Measurements from ENCODE around the gene EIF3D.
A peak's percentile ranks its signal among the peaks of the same experiment; 100 is the strongest.

EIF3D gene, protein sequence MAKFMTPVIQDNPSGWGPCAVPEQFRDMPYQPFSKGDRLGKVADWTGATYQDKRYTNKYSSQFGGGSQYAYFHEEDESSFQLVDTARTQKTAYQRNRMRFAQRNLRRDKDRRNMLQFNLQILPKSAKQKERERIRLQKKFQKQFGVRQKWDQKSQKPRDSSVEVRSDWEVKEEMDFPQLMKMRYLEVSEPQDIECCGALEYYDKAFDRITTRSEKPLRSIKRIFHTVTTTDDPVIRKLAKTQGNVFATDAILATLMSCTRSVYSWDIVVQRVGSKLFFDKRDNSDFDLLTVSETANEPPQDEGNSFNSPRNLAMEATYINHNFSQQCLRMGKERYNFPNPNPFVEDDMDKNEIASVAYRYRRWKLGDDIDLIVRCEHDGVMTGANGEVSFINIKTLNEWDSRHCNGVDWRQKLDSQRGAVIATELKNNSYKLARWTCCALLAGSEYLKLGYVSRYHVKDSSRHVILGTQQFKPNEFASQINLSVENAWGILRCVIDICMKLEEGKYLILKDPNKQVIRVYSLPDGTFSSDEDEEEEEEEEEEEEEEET
- total RNA-seq = 138 to 218 (median 166) reads per million in 17 experiments

DNA sequence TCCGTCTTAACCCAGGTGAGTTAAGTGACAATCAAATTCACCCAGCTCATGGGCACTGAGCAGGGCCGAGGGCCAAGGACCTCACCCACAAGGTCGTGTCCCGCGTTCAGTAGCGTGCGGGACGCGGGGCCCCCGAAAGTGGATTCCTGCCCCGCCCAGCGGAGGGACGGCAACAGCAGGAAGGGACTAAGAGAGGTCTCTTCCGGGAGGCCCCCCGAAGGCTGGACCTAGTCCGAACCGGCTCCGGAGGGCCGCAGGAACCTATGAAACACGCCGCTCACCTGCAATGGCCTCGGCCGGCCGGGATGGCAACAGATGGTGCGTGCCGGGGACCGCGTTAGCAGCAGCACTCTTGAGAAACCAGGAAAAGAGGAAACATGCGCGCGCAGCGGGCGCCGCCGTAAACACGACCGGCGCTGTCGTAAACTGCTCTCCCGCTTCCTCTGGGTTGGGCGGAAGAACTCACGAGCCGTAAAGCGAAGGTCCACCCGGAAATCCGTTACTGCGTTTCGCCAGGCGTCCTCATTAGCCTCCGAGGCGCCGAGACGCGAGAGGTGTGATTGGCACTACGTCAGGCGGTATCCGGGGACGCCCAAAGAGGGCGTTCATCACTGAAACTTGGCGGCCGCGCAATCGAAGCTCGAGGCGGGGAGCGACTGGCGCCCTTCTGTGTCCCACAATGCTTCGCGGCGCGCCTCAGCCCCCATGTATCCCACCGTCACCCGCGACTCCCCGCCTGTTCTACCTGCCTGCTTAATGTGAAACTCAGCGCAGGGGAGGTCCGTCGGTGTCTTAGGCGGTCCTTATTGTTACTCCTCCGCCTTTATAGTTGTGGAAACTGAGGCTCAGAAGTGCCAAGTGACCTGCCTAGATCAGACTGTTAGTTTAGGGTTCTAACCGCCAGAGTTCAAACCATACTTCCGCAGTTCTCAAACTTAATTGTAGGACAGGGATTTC, at the start of gene EIF3D:
EIF3D (minus strand) TSS at position 372 of the 957 bp plus-strand sequence. CDS start 3,045 bp downstream, outside the sequence.
- DNase-seq = peak; percentile 100

DNA sequence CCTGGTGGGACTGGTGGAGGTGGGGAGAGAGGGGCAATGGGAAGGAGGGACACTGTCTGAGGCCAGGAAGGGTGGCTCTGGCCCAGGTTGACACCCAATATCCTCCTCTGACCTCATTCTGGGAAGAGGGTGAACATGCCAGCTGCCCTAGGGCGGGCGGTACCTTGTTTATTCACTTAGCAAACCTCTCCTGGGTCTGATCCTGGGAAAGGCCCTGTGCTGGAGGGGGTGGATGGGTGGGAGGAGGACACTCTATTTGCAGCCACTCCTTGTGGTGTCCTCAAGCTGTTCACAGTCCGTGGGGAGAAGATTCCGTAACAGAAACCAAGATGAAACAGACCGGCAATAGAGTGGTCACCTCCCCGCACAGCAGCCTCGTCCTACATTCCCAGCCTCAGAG, 49.7 kb upstream of the EIF3D start:
- DNase-seq = no peak

DNA sequence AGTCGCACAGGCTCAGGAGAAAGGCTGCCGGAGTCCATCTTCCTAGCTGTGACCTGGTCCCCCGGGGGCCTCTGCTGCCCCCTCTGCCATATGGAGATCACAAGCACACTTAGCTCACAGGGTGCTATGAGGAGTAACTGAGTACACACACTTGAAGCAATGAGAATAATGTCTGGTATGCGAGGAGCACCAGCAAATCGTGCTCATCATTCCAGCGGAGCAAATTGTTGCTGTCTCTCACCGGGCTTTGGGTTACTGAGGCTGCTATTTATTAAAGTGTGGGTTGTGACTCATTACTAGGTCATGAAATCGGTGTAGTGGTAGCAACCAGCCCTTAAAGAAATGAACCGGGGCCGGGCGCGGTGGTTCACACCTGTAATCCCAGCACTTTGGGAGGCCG, 48.1 kb upstream of the EIF3D start:
- DNase-seq = no peak

DNA sequence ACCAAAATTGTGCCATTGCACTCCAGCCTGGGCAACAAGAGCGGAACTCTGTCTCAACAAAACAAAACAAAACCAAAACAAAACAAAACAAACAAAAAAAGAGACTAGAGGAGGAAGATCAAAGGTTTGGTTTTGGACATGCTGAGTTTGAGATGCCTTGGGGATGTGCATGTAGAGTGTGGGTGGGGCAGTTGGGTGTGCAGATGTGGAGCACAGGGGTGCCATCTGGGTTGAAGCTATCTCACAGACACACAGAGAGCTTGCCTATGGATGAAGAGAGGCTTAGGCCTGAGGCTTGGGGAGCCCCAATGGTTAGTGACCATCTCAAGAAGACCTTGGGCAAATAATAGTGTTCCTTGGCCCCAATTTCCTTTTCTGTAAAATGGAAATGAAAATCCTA, 45.8 kb upstream of the EIF3D start:
- no peak for DNase-seq

DNA sequence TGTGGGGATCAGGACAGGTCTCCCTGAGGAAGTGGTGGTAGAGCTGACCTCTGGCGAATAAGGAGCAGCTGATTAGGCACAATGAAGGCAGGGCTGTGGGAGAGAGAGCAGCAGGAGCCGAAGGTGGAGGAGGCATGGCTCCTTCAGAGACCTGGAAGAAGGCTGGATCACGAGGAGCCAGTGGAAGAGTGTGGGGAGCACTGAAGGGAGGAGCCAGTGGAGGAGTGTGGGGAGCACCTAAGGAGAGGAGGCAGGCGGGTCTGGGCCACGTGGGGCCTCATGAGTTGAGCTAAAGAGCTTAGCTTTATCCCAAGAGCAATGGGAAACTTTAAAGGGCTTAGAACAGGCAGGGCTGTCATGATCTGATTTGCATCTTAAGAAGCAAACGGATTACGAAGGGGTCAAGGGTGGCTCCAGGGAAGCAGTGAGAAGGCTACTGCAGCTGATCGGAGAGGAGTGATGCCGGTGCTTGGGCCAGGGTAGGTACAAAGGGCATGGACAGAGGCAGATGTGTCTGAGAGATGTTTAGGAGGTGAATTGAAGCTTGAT, 44.9 kb upstream of the EIF3D start:
- no peak for DNase-seq

DNA sequence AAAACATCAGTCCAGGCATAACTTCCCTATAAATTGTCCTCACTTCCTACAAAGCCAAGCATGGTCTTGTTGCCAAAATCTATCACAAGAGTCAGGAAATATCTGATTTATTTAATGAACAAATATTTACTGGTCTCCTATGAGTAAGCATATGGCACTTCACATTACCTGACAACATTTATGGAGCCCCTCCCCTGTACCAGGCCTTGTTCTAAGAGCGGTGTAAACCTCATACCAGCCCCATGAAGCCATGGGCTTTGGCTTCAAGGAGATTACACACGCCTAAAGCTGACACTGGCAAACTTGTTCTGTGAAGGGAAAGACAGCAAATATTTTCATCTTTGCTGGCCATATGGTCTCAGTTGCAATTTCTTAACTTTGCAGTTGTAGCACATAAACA, 43.0 kb upstream of the EIF3D start:
- no peak for DNase-seq

DNA sequence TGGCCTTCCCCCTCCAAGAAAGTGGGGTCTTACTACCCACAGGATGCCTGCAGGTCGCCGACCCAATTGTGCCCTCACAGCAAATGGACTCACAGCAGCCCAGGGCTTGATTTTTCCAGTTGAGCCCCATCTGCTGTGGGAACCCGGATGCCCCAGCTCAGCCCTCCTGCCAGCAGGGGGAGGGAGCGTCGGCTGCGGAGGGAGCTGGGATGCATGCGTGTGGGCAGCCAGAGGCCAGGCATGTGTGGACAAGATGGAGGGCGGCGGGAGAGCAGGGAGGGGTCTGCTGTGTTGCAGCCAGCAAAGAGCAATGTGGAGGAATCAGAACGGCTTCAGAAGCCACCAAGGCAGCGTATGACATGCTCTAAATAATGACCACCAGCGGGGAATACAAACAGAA, 41.0 kb upstream of the EIF3D start:
- peak in 1 of 4 experiments; percentile 36 for DNase-seq

DNA sequence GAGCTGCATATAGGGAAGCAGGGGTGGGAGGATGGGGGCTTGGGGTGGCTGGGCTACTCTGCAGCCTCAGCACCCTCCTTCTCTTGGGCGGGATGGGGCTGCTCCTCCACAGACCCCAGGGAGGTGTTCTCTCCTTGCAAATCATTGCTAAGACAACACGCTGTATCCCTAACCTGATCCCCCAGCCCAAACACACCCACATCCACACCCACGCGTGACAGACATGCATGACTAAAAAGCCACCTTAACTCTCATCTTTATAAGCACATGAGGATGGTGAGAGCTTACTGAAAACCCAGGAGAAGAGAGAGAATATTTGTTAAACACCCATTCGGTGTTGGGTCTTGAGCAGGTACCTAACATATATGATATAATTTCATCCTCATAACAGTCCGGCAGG, 39.9 kb upstream of the EIF3D start:
- DNase-seq = no peak

DNA sequence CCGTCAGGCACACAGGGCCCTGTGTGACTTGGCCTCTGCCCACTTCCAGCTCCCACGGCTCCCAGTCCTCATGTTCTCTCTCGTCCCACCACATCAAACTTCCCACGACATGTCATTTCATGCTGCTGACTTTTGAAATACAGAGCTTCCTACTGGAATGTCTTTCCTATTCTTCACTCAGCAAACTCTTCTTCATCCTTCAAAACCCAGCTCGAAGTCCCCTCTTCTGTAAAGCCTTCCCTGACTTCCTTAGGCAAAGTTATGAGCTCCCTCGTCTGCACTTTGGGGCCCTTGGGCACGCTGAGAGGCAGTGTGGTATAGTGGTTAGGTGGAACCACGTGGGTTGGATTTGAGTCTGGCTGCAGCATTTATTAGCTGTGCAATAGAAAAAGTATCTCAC, 37.8 kb upstream of the EIF3D start:
- no peak for DNase-seq

DNA sequence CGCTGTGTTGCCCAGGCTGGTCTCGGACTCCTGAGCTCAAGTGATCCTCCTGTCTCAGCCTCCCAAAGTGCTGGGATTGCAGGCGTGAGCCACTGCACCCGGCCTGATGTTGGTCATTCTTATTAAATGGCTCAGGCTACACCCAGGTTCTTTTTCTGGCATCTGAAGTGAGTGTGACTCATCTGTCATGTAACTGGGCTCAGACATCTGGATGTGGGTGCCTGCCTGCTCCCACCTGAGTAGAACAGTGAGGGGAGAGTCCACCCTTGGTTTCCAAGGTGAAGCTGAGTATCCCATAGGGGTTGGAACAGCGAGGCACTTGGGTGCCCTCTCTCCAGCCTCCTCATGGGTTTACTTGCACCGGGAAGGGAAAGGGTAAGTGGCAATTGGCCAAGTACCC, 36.7 kb upstream of the EIF3D start:
- DNase-seq = no peak

DNA sequence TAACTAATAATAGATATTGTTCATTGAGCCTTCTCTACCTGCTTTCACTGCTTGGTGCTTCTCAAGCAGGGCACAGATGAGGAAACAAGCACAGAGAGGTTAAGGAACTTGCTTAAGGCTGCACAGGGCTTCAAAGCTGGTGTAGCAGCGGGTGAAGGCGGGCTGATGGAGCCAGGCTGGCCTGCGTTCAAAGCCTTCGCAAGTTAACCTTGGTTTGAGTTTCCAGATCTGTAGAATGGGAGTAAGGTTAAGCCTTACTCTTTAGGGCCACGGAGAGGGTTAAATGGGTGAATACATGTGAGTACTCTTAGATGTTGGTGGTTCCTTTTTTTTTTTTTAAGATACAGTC, 36.2 kb upstream of the EIF3D start:
- DNase-seq = no peak

DNA sequence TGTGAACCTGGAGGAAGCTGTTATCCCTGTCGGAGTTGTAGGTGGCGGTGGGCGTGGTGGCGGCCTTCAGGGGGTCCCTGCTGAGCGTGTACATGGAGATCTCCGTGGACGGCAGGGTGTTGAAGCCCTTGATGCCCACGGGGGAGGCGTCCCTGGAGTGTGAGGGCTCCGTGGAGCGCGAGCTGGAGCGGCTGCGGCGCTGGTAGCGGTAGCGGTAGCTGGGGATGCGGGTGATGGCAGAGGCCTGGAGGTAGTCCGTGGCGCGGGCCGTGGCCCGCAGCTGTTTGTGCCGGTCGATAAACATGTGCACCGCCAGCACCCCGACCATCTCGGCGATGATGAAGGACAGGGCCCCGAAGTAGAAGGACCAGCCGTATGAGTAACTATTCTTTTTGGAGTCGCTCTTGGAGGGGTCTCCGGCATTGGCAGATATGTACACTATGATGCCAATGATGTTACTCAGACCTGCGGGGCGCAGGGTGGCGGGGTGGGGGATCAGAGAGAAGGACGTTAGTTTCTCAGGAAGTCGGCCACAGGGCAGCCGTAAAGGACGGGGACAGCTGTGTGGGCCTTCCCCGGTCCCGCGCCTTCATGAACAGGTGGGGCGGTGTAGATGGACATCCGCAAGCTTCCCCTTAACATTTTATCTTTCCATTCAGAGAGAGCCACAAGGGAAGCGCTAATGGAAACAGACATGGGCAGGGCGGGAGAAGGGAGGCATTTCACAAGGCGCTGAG, 35.6 kb upstream of the EIF3D start:
- no peak for DNase-seq

DNA sequence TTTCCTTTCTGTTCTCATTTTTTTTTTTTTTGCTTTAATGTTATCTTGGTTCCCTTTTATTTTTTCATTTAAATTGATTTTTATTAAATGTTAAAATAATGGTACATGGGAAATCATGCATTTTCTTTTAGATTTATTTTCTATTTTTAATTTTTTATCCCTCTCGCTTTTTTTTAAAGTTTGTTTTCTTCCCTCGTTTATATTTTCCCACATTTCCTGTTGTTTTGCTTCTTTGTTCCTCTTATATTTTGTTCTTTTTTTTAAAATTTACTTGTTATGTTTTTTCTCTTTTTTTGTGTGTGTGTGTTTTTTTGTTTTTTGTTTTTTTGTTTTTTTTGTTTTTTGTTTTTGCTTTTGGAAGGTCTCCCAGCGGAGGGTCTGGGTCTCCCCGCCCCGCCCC, 34.9 kb upstream of the EIF3D start:
- DNase-seq = no peak

DNA sequence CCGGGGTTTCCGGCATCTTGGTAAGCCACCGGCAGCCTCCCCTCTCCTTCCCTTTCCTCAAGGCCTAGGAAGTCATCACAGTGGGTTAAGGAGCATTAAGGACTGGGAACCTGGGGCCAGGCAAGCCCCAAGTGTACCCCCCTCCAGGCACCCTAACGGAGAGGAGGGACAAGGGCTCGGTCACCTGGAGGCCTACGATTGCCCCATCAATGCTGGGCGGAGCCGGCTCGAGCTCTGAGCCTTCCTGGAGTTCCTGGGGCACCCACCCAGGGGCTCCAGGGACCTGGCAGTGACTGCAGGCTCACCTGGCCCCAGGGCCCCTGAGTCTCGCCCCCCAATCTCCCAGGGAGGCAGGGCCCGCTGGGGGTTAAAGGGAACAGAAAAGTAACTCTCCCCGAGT, 34.5 kb upstream of the EIF3D start:
- no peak for DNase-seq

DNA sequence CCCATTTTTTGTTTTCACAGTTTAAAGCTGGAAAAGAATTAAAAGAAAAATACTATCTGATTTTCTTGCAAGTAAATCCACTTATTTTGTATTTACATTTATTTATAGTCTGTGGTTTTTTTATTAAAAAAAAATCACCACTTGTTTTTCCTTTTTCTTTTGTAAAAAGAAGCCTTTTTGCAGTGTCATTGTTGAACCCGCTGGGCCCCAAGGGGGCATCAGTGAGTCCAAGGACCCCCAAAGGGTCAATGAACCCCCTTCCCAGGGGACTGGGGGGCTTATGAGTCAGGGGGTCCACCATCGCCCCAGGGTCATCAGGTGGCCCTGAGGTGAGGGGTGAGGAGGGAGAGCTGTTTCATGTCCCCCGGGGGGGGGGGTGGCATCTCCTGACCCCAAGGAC, 34.0 kb upstream of the EIF3D start:
- DNase-seq = no peak

DNA sequence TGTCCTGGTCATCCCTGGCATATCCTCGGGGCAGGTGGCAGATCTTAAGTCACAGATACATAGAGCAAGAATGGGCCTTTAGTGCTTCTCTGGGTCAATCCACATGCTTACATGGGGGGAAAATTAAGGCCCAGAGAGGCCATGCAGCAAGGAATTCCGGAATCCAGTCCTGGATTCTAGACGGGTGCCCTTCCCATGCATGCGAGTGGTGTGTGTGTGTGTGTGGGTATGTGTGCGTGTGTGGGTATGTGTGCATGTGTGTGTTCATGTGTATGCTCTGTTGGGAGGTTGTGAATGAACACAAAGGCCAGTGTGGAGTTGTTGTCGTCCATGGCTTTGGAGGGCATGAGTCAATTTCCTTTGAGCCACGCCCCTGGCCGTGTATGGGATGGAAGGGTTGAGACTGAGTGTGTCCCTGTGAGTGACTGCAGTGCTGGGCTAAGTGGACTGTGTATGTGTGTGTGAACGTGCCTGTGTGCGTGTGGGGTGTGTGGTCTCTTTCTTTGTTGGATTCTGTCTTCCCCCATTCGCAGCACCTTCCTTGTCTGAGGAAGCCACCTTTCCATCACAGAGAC, 33.4 kb upstream of the EIF3D start:
- DNase-seq = peak; percentile 7 to 31 (median 16)

DNA sequence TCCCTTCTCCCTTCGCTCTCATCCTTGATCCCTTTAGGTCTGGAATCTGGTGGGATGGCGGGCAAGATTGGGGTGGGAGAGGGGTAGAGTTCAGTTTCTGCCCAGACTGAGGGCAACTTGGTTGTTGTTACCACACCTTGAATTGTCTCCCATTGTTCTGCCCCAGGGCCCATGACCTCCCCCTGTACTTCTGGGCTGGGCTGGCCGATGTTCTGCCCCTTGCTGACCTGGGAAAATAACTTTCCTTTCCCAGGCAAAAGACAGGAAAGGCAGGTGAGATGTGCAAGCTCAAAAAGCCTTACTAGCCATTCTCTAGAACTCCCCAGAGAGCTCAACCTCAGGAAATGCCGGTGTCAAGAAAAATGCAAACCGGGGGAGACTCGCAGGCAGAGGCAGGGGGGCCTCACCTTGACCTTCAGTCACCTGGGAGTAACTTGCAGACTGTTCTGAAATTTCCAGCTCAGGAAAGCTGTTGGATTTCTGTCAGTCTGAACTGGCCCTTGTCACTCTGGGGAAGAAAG, 32.4 kb upstream of the EIF3D start:
- DNase-seq = no peak

DNA sequence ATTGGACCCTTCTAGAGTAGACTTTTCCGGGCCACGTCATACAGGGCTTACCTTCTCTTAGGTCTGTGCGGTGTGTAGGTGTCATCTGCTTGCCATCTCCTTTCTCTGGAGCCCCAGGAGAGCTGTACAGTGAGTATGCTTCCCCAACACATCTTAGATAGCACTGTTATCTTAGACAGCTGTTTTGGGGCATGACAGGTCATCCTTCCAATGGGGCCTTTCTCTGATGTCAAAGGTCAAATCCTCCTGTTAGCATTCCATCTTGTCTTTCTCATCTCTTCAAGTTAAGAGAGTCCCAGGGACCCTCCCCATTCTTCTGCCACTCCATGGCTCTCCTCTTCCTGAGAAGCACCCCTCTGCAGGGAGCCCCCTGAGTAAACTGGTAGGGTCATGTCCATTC, 31.0 kb upstream of the EIF3D start:
- no peak for DNase-seq

DNA sequence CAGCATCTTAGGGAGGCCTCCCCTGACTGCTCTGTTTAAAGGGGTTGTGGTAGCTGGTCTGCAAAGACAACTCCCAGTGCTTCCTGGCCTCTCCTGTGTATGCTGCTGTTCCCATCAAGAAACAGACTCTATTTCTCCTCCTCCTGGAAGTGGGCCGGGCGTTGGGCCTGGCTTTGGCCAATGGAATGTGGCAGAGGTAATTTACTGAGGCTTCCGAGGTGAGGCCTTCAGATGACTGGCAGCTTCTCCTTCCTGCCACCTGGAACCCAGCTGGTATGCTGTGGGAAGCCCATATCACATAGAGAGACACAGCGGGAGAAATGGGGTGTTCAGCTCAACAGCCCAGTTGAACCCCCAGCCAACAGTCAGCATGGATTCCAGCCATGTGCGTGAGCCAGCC, 25.1 kb upstream of the EIF3D start:
- DNase-seq = no peak

DNA sequence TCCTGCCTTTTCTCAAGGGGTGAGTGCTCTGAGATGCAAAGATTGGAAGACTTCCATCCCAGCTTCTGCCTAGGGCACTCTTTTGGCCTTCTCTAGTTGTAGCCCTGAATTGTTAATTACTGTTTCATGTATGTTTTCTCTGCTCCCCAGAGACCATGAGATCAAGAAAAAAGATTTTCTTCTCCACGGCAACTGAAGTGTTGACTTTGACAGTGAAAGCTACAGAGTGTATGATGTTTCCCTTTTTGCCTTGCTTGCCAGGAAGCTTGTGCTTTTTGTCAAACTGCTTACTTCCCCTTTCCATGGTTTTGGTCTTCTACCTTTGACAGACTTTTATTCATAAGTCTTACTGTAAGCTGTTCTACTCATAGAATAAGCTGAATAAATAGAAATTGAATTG, 23.3 kb upstream of the EIF3D start:
- DNase-seq = peak; percentile 54 to 79 (median 68)

DNA sequence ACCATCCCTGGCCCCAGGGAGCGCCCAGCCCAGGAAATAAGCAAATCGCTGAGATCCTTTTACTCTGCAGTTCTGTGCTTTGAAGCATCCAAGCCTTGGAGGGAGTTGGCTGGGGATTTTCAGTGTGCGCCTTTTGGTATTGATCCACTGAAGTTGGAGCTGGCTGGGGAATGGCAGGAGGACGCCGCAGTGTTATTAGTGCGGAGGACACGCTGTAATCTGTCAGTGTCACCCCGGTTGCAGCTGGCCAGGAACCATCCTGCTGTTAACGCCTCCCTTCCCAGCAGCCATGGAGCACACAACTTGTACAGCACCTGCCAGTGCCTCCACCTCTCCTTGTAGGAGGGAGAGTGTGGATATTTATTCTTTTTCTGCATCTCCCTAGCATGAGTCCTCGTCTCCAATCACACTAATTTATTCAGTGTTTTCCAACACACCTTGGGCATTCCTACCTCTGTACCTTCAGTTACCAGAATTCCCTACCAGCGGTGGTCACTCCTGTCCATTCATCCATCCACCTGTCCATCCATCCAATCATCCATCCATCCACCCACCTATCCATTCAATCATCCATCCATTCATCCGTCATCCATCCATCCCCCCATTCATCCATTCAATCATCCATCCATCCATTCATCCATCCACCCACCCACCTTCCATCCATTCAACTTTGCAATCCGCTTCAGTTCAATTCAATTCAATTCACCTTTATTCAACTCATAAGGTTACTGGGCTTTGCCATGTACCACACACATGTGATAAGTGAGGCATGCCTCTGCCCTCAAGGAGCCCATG, 21.9 kb upstream of the EIF3D start:
- DNase-seq = no peak

Measured in suppressor macrophage (primary cell).